Uterus (tissue), 2 donors: Measurements from ENCODE around the gene GPR107.

Experiments
- CTCF ChIP-seq, 4 experiments: fragments of 200-600 bp in 2 of 4; fragments of 450-650 bp in 2 of 4; sonication (generic) in 2 of 4; IDR thresholded peaks; one replicate each; pipeline ENCODE4 v1.5.1; 2016 to 2019; ENCODE audit warnings: antibody characterized with exemption in 4 of 4, mild to moderate bottlenecking in 2 of 4, moderate library complexity in 1 of 4
- POLR2A ChIP-seq, 2 donors: fragments of 450-650 bp; IDR thresholded peaks; one replicate each; pipeline ENCODE4 v1.6.1; 2016; ENCODE audit warnings: antibody characterized with exemption in 2 of 2, mild to moderate bottlenecking in 1 of 2, moderate library complexity in 1 of 2

GRCh38 chr9:130041648-130042405, 11.9 kb upstream of the GPR107 start:
- TF ChIP-seq CTCF (IDR thresholded peaks at IDR 0.05) (no peak), POLR2A (IDR thresholded peaks at IDR 0.05) (no peak)
